ENCODE measurements around the gene KIAA0319L. TPM values are rescaled to one million over a fixed set of nuclear protein-coding genes. Genes with fewer than 3 reads are reported as not detected.

Gene KIAA0319L
- total and polyA plus RNA-seq, 4 donors, result 27.0 to 107 (median 27.9) TPM

GRCh38 chr1:35428360-35428759, 128.8 kb downstream of the KIAA0319L start:
- TF ChIP-seq YY1 (IDR thresholded peaks at IDR 0.05), result no peak
- no peak for TF ChIP-seq FOXA2 (IDR thresholded peaks at IDR 0.05)
- no peak for TF ChIP-seq ATF3 (IDR thresholded peaks at IDR 0.05)
- TF ChIP-seq CTCF (IDR thresholded peaks at IDR 0.05; ENCODE audit: low read depth, low read length, missing input control), result no peak
- TF ChIP-seq GABPA (IDR thresholded peaks at IDR 0.05 in 1 of 2, conservative IDR thresholded peaks at IDR 0.05 in 1 of 2), result no peak
- no peak for TF ChIP-seq HNF4A (conservative IDR thresholded peaks at IDR 0.05)
- TF ChIP-seq TAF1 (conservative IDR thresholded peaks at IDR 0.05), result no peak
- TF ChIP-seq REST (IDR thresholded peaks at IDR 0.05), result no peak
- TF ChIP-seq HNF4G (IDR thresholded peaks at IDR 0.05), result no peak
- TF ChIP-seq MAX (IDR thresholded peaks at IDR 0.05), result no peak

GRCh38 chr1:35426097-35426586, 131.1 kb downstream of the KIAA0319L start:
- Histone ChIP-seq H3K4me3 (ENCODE audit: low read depth in 1 of 3, low read length in 3 of 3) (no peak overlapping the region), H3K4me1 (ENCODE audit: control insufficient read depth in 4 of 4, insufficient read depth in 4 of 4, low read length in 3 of 4) (no peaks in the 10 kb centered on the region), H3K9me3 (ENCODE audit: control insufficient read depth in 4 of 4, low read length in 3 of 4) (no peaks in the 10 kb centered on the region), H3K27ac (ENCODE audit: low read depth in 1 of 2, low read length in 2 of 2) (no peak overlapping the region), H3K27me3 (ENCODE audit: control insufficient read depth in 4 of 4, insufficient read depth in 4 of 4, low read length in 3 of 4) (no peaks in the 10 kb centered on the region), H3K36me3 (ENCODE audit: control insufficient read depth in 4 of 4, insufficient read depth in 3 of 4, low read depth in 1 of 4, low read length in 3 of 4) (no peaks in the 10 kb centered on the region), H3K9ac (ENCODE audit: low read depth in 1 of 2, low read length in 2 of 2) (no peak overlapping the region)
- DNase-seq (ENCODE audit: low spot score), result no peak
- WGBS, result 68% methylated on average over 2 of the region's 2 CpGs
- TF ChIP-seq NR2F2 (IDR thresholded peaks at IDR 0.05) (no peak), ZBTB33 (IDR thresholded peaks at IDR 0.05) (no peak), FOXA1 (IDR thresholded peaks at IDR 0.05) (no peak), EGR1 (IDR thresholded peaks at IDR 0.05; ENCODE audit: low read depth in 2 of 2) (no peak), MAX (IDR thresholded peaks at IDR 0.05) (no peak), SP1 (IDR thresholded peaks at IDR 0.05) (no peak), REST (IDR thresholded peaks at IDR 0.05) (no peak), FOXA2 (IDR thresholded peaks at IDR 0.05) (no peak), HNF4A (conservative IDR thresholded peaks at IDR 0.05) (no peak)

More at GRCh38 chr1:35428360-35428759, 128.8 kb downstream of the KIAA0319L start:
- Histone ChIP-seq H3K27ac (ENCODE audit: low read depth in 1 of 2, low read length in 2 of 2) (no peak overlapping the region), H3K4me1 (ENCODE audit: control insufficient read depth in 4 of 4, insufficient read depth in 4 of 4, low read length in 3 of 4) (no peaks in the 10 kb centered on the region), H3K36me3 (ENCODE audit: control insufficient read depth in 4 of 4, insufficient read depth in 3 of 4, low read depth in 1 of 4, low read length in 3 of 4) (peaks cover 0 to 14% (median 2%) of the 10 kb centered on the region in 4 donors), H3K9me3 (ENCODE audit: control insufficient read depth in 4 of 4, low read length in 3 of 4) (no peaks in the 10 kb centered on the region), H3K4me3 (ENCODE audit: low read depth in 1 of 3, low read length in 3 of 3) (no peak overlapping the region), H3K27me3 (ENCODE audit: control insufficient read depth in 4 of 4, insufficient read depth in 4 of 4, low read length in 3 of 4) (no peaks in the 10 kb centered on the region), H3K9ac (ENCODE audit: low read depth in 1 of 2, low read length in 2 of 2) (no peak overlapping the region)
- WGBS, result 90% methylated on average over 7 of the region's 7 CpGs
- DNase-seq (ENCODE audit: low spot score), result no peak

Measured in liver (tissue), 9 donors.